NB4 (cell line): Measurements from ENCODE around the gene MACO1.
"Not testable (repeated sequence)": the region's sequence is repeated elsewhere in the genome, so short reads cannot be mapped to it uniquely, and the experiment has no call there.

Experiments
- CTCF ChIP-seq: IDR thresholded peaks from one replicate; pipeline ENCODE4 v1.5.1; 2012; ENCODE audit warnings: low read depth, low read length
- MYC ChIP-seq: IDR thresholded peaks from 2 replicates; pipeline ENCODE4 v1.6.1; 2011; ENCODE audit warnings: low read depth, low read length
- POLR2A ChIP-seq: IDR thresholded peaks from 2 replicates; pipeline ENCODE4 v1.6.1; 2011; ENCODE audit warnings: mild to moderate bottlenecking; ENCODE audit not compliant: insufficient read length; ENCODE audit errors: extremely low read depth
- TF ChIP-seq, protein P1 (sequence below): IDR thresholded peaks from 2 replicates; pipeline ENCODE4 v1.6.1; 2011; ENCODE audit warnings: low read depth, low read length

DNA sequence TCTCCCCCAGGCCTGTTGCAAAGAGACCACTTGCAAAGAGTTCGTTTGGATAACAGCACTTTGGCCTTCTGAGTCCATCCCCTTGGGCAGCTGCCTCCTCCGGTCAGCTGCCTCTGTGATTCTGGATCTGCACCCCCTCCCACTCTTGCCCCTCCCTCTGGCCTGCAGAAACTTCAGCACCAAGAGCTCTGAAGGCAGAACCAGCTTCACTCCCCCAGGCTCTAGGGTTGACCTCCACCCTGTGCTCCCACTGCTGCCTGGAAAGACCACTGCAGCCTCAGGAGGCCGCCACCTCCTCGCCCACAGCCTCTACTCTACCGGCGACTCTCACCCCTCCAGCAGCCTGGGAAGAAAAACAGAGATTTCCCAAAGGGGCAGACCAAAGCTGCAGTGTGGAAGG is 16.5 kb upstream of the MACO1 start:
- TF ChIP-seq CTCF, POLR2A, MYC: not testable (repeated sequence)
- TF ChIP-seq, protein P1, sequence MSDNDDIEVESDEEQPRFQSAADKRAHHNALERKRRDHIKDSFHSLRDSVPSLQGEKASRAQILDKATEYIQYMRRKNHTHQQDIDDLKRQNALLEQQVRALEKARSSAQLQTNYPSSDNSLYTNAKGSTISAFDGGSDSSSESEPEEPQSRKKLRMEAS, result not testable (repeated sequence)
